Measurements from ENCODE around the gene CRTAC1.

CRTAC1 gene

DNA sequence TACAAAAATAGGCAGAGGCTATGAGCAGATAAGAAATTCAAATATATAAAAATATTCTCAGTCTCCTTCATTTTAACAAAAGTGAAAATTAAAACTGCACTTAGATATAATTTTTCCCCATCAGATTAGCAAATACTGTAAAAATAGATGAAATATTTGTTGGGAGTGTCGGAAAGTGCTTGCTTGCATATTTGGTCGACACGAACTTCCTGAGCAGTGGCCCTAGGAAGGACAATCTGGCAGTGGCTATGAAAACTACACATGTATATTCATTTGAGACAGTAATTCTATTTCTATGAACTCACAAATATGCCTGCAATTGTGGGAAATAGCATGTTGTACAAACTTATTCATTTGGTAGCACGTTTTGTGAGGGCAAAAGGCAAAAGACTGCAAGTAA lies 99.4 kb downstream of the CRTAC1 start:
- Histone ChIP-seq H2BK120ac (ENCODE audit: low read depth, low read length) (no peak overlapping the region), H3K36me3 (ENCODE audit: control insufficient read depth in 1 of 2, insufficient read depth in 2 of 2, low read depth in 1 of 2, low read length in 2 of 2) (no peaks in the 10 kb centered on the region), H2BK5ac (ENCODE audit: low read depth, low read length, poor library complexity, severe bottlenecking) (no peak overlapping the region), H3K9ac (ENCODE audit: low read length) (no peak overlapping the region), H3K18ac (ENCODE audit: low read depth in 1 of 2, low read length in 2 of 2) (no peak overlapping the region), H3K4me2 (ENCODE audit: low read length, poor library complexity, severe bottlenecking) (no peak overlapping the region), H2AFZ (ENCODE audit: low read depth, low read length) (no peak overlapping the region), H3K4me1 (ENCODE audit: control insufficient read depth, insufficient read depth, low read depth, low read length) (peaks cover 2% of the 10 kb centered on the region), H2AK5ac (ENCODE audit: low read length, severe bottlenecking) (no peak overlapping the region), H2BK12ac (ENCODE audit: low read length in 2 of 2) (no peak overlapping the region), H3K14ac (ENCODE audit: low read length in 2 of 2) (no peak overlapping the region), H4K91ac (ENCODE audit: low read length) (no peak overlapping the region), H2BK15ac (ENCODE audit: low read depth, poor library complexity, severe bottlenecking) (no peak overlapping the region), H3K4ac (ENCODE audit: low read depth in 1 of 2, low read length in 2 of 2) (no peak overlapping the region), H4K8ac (ENCODE audit: low read length) (no peak overlapping the region), H3K9me3 (ENCODE audit: control insufficient read depth, low read length) (no peaks in the 10 kb centered on the region), H3K4me3 (ENCODE audit: insufficient read depth in 1 of 2, low read depth in 1 of 2, low read length in 2 of 2) (no peak overlapping the region), H3K27me3 (ENCODE audit: control insufficient read depth in 1 of 2, insufficient read depth in 1 of 2, low read length in 2 of 2) (peaks cover 39 to 88% of the 10 kb centered on the region in 2 experiments), H3K23ac (ENCODE audit: low read length in 2 of 2) (no peak overlapping the region), H3K27ac (ENCODE audit: low read length, poor library complexity, severe bottlenecking) (no peak overlapping the region), H3K79me1 (replicated peaks; ENCODE audit: low read length, poor library complexity, severe bottlenecking) (no peaks in the 10 kb centered on the region)
- WGBS: no CpG with 5 or more reads among the region's 4 CpGs
- DNase-seq: no peak

DNA sequence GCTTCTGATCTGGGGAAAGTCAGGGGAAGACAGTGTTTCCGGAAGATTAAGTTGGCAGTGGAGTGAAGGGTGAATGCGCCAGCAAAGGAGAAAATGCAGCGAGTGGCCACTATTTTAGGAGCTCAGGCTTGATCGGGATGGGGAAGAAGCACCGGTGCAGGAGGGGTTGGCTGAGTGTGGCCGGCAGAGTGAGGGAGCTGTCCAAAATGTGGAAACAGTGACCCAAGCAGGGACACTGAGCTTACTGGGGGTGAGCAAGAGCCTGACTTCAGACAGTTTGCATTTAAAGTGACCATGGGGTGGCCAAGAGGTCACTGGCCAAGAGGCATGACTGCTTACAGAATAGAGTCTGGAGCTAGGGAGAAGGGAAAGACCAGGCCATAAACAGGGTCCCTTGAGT lies 101.5 kb downstream of the CRTAC1 start:
- Histone ChIP-seq H2BK15ac (ENCODE audit: low read depth, poor library complexity, severe bottlenecking) (no peak overlapping the region), H3K9me3 (ENCODE audit: control insufficient read depth, low read length) (no peaks in the 10 kb centered on the region), H2BK120ac (ENCODE audit: low read depth, low read length) (no peak overlapping the region), H4K91ac (ENCODE audit: low read length) (no peak overlapping the region), H2AK5ac (ENCODE audit: low read length, severe bottlenecking) (no peak overlapping the region), H2BK5ac (ENCODE audit: low read depth, low read length, poor library complexity, severe bottlenecking) (no peak overlapping the region), H3K9ac (ENCODE audit: low read length) (no peak overlapping the region), H3K27ac (ENCODE audit: low read length, poor library complexity, severe bottlenecking) (no peak overlapping the region), H3K4me3 (ENCODE audit: insufficient read depth in 1 of 2, low read depth in 1 of 2, low read length in 2 of 2) (no peak overlapping the region), H4K8ac (ENCODE audit: low read length) (no peak overlapping the region), H3K18ac (ENCODE audit: low read depth in 1 of 2, low read length in 2 of 2) (no peak overlapping the region), H3K14ac (ENCODE audit: low read length in 2 of 2) (no peak overlapping the region), H3K4me2 (ENCODE audit: low read length, poor library complexity, severe bottlenecking) (no peak overlapping the region), H3K36me3 (ENCODE audit: control insufficient read depth in 1 of 2, insufficient read depth in 2 of 2, low read depth in 1 of 2, low read length in 2 of 2) (no peaks in the 10 kb centered on the region), H2BK12ac (ENCODE audit: low read length in 2 of 2) (no peak overlapping the region), H3K4ac (ENCODE audit: low read depth in 1 of 2, low read length in 2 of 2) (no peak overlapping the region), H3K79me1 (replicated peaks; ENCODE audit: low read length, poor library complexity, severe bottlenecking) (no peaks in the 10 kb centered on the region), H3K23ac (ENCODE audit: low read length in 2 of 2) (no peak overlapping the region), H2AFZ (ENCODE audit: low read depth, low read length) (no peak overlapping the region), H3K27me3 (ENCODE audit: control insufficient read depth in 1 of 2, insufficient read depth in 1 of 2, low read length in 2 of 2) (peaks cover 56 to 92% of the 10 kb centered on the region in 2 experiments), H3K4me1 (ENCODE audit: control insufficient read depth, insufficient read depth, low read depth, low read length) (peaks cover 2% of the 10 kb centered on the region)
- WGBS: 78% methylated on average over 6 of the region's 6 CpGs
- no peak for DNase-seq

- H2BK120ac ChIP-seq (ENCODE audit: low read depth, low read length): no peak overlapping the region
- H2AK5ac ChIP-seq (ENCODE audit: low read length, severe bottlenecking): no peak overlapping the region
- H3K4me1 ChIP-seq (ENCODE audit: control insufficient read depth, insufficient read depth, low read depth, low read length): peaks cover 2% of the 10 kb centered on the region
- no peaks in the 10 kb centered on the region for H3K9me3 ChIP-seq (ENCODE audit: control insufficient read depth, low read length)
- no peak overlapping the region for H2BK12ac ChIP-seq (ENCODE audit: low read length in 2 of 2)
- no peaks in the 10 kb centered on the region for H3K36me3 ChIP-seq (ENCODE audit: control insufficient read depth in 1 of 2, insufficient read depth in 2 of 2, low read depth in 1 of 2, low read length in 2 of 2)
- no peak overlapping the region for H3K18ac ChIP-seq (ENCODE audit: low read depth in 1 of 2, low read length in 2 of 2)
- no peak overlapping the region for H4K91ac ChIP-seq (ENCODE audit: low read length)
- no peak overlapping the region for H3K27ac ChIP-seq (ENCODE audit: low read length, poor library complexity, severe bottlenecking)
- WGBS: 54% methylated on average over 10 of the region's 10 CpGs
- H3K4me3 ChIP-seq (ENCODE audit: insufficient read depth in 1 of 2, low read depth in 1 of 2, low read length in 2 of 2): no peak overlapping the region
- H2BK5ac ChIP-seq (ENCODE audit: low read depth, low read length, poor library complexity, severe bottlenecking): no peak overlapping the region
- H3K79me1 ChIP-seq (replicated peaks; ENCODE audit: low read length, poor library complexity, severe bottlenecking): no peaks in the 10 kb centered on the region
- peaks cover 66 to 92% of the 10 kb centered on the region in 2 experiments for H3K27me3 ChIP-seq (ENCODE audit: control insufficient read depth in 1 of 2, insufficient read depth in 1 of 2, low read length in 2 of 2)
- H2BK15ac ChIP-seq (ENCODE audit: low read depth, poor library complexity, severe bottlenecking): no peak overlapping the region
- H3K4ac ChIP-seq (ENCODE audit: low read depth in 1 of 2, low read length in 2 of 2): no peak overlapping the region
- DNase-seq: no peak
- no peak overlapping the region for H4K8ac ChIP-seq (ENCODE audit: low read length)
- no peak overlapping the region for H3K14ac ChIP-seq (ENCODE audit: low read length in 2 of 2)
- no peak overlapping the region for H3K23ac ChIP-seq (ENCODE audit: low read length in 2 of 2)
- no peak overlapping the region for H3K4me2 ChIP-seq (ENCODE audit: low read length, poor library complexity, severe bottlenecking)
- no peak overlapping the region for H2AFZ ChIP-seq (ENCODE audit: low read depth, low read length)
- no peak overlapping the region for H3K9ac ChIP-seq (ENCODE audit: low read length)
Measured at GRCh38 chr10:97927622-97928021, 102.8 kb downstream of the CRTAC1 start.

DNA sequence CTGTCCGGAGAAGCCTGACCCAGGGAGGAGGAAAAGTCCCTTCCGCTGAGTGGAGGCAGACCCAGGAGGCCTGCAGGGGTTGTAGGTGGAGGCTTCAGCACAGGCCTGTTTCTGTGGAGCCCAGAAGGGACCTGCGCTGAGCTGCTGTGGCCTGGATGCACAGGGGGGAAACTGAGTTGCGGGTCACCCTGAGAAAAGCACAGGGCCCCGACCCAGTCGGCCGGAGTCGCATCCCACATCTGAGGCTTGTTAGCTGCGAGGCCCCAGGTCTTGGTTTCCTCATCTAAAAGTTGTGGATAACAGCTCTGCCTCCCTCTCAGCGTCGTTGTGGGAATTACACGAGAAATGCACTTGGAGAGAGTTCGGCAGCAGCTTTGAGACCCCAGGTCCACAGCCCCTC lies 104.4 kb downstream of the CRTAC1 start:
- Histone ChIP-seq H2AK5ac (ENCODE audit: low read length, severe bottlenecking) (no peak overlapping the region), H3K9me3 (ENCODE audit: control insufficient read depth, low read length) (no peaks in the 10 kb centered on the region), H4K91ac (ENCODE audit: low read length) (no peak overlapping the region), H3K4ac (ENCODE audit: low read depth in 1 of 2, low read length in 2 of 2) (no peak overlapping the region), H3K4me1 (ENCODE audit: control insufficient read depth, insufficient read depth, low read depth, low read length) (no peaks in the 10 kb centered on the region), H2BK120ac (ENCODE audit: low read depth, low read length) (no peak overlapping the region), H2BK15ac (ENCODE audit: low read depth, poor library complexity, severe bottlenecking) (no peak overlapping the region), H2BK5ac (ENCODE audit: low read depth, low read length, poor library complexity, severe bottlenecking) (no peak overlapping the region), H3K23ac (ENCODE audit: low read length in 2 of 2) (no peak overlapping the region), H3K14ac (ENCODE audit: low read length in 2 of 2) (no peak overlapping the region), H3K79me1 (replicated peaks; ENCODE audit: low read length, poor library complexity, severe bottlenecking) (no peaks in the 10 kb centered on the region), H3K4me3 (ENCODE audit: insufficient read depth in 1 of 2, low read depth in 1 of 2, low read length in 2 of 2) (no peak overlapping the region), H3K18ac (ENCODE audit: low read depth in 1 of 2, low read length in 2 of 2) (no peak overlapping the region), H2BK12ac (ENCODE audit: low read length in 2 of 2) (no peak overlapping the region), H3K4me2 (ENCODE audit: low read length, poor library complexity, severe bottlenecking) (no peak overlapping the region), H2AFZ (ENCODE audit: low read depth, low read length) (no peak overlapping the region), H3K9ac (ENCODE audit: low read length) (no peak overlapping the region), H3K36me3 (ENCODE audit: control insufficient read depth in 1 of 2, insufficient read depth in 2 of 2, low read depth in 1 of 2, low read length in 2 of 2) (no peaks in the 10 kb centered on the region), H3K27ac (ENCODE audit: low read length, poor library complexity, severe bottlenecking) (no peak overlapping the region), H3K27me3 (ENCODE audit: control insufficient read depth in 1 of 2, insufficient read depth in 1 of 2, low read length in 2 of 2) (peaks cover 67 to 89% of the 10 kb centered on the region in 2 experiments), H4K8ac (ENCODE audit: low read length) (no peak overlapping the region)
- no peak for DNase-seq
- 91% methylated on average over 13 of the region's 13 CpGs for WGBS

Measured in mesenchymal stem cell (in vitro differentiated cells and primary cell).